HG03060 (cell line): ENCODE data around the gene CARS2.
"Not testable (repeated sequence)": the region's sequence is repeated elsewhere in the genome, so short reads cannot be mapped to it uniquely, and the experiment has no call there.

Experiments
- ATAC-seq: cut with Tn5 transposase; IDR thresholded peaks from one replicate; pipeline ENCODE4 v1.9.1; 2021; ENCODE audit warnings: low read depth, moderate number of reproducible peaks; ENCODE audit not compliant: unreplicated experiment

The CARS2 gene

DNA sequence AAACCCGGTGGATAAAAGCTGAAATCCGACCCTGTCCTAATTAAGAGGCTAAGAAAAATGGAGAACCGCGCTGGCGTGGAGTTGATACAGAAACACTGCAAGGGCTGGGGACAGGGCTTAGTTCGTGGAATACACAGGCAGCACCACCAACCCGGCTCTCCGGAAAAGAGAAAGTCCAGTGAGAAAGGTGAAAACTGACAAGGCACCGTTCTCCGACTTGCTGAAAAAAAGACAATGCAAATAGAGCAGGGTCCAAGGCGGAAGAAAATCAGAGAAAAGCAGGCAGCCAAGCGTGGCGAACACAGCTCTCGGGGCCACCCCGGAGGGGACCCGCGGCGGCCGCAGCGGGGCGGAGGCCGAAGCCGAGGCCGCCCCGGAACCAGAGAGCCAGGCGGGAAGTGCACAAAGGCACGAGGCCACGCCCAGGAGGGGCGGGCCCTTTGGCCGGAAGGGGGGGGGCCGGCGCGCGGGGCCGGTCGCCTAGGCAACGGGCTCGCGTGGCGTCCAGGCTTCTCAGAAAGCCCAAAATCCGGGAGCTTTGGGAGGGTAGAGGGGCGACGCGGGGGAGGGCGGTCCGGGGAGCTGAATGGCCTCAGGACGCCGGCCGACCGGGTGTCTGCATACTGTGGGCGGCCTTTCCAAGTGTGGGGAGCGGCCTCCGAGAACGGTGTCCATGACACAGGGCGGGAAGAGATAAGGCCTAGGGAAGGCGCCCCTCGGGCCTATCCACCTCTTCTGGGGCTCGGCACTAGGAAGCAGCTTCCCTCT lies 6.3 kb upstream of the CARS2 start:
- no peak for ATAC-seq

DNA sequence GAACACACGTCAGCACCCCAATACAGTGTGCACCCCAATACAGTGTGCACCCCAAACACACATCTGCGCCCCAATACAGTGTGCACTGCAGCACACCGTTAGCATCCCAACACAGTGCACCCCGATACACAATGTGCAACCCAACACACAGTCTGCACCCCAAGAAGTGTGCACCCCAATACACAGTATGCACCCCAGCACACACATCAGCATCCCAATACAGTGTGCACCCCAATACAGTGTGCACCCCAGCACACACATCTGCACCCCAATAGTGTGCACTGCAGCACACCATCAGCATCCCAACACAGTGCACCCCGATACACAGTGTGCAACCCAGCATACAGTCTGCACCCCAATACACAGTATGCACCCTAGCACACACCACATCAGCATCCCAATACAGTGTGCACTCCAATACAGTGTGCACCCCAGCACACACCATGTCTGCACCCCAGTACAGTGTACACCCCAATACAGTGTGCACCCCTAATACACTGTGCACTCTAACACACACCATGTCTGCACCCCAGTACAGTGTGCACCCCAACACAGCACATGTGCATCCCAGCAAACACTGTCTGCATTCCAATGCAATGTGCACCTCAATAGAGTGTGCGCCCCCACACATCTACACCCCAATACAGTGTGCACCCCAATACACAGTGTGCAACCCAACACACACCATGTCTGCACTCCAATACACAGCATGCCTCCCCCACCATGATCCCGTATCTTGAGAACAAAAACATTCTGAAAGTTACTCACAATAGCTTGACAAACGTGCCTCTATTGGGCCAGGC lies 855 bp upstream of the CARS2 start:
- ATAC-seq, result no peak

- no peak for ATAC-seq
Measured at GRCh38 chr13:110705356-110705825, 525 bp downstream of the CARS2 start.

DNA sequence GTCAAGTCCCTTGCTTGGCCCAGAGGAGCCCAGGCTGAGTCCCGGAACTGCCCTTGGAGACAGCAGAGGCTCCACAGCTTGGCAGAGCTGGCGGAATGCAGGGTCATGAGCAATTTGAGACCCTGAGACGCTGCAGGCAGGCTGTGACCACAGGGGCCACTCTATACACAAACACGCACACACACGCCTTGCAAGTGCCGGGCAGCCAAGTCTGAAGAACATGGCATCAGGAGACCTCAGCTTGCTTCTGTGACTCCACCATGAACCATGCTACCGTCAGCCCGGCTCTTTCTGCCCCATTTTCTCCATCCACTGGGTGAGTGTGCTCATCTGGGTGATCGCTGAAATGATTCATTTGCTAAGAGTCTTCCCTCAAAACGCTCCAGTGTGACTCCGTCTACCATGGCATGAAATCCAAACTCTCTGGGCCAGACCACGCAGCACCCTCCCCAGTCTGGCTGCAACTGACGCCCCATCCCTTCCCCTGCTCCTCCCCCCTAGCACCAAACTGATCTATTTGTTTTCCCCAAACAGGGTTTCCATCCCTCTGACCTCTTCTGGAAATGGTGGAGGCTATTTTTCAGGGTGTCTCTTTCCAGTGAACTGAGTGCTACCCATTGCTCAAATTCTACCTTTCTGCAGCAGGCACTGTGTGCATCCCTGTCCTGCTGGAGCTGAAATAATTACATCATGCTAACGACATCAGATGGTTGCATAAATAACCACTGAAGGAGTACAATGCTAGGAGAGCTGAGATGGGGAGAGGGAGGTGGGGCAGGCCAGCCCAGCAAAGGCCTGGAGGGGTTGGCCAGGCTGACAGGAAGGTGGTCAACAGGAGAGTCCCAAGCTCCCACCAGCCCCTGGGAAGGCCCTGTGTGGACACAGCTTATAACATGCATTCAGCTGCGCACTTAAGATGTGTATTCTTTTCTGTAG lies 3.1 kb downstream of the CARS2 start:
- no peak for ATAC-seq

GRCh38 chr13:110702089-110702488 lies 3.8 kb downstream of the CARS2 start:
- ATAC-seq, result no peak

DNA sequence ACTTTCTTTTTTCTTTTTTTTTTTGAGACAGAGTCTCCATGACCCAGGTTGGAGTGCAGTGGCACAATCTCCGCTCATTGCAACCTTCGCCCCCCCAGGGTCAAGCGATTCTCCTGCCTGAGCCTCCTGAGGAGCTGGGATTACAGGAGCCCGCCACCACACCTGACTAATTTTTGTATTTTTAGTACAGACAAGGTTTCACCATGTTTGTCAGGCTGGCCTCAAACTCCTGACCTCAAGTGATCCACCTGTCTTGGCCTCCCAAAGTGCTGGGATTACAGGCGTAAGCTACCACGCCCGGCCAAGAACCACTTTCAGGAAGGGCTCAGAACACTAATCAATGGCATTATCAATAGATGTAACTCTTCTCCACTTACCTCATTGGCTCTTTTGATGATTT lies 4.9 kb downstream of the CARS2 start:
- ATAC-seq, result not testable (repeated sequence)

DNA sequence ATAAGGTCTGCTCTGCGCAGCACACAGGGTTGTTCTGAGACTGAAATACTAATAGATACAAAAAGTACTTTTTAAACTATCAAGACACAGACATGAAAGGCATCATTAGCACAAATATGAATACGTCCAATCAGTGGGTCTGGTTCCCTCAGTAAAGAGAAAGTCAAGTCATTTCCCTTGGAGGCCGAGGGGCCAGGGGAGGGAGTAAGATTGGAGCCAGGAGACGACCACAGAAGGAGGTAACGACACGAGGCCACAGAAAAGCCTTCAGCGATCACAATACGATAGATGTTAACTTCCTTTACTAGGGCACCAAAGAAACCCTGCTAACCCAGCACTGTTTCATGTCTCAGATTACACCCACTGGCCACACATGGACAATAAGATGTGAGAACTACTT lies 5.3 kb downstream of the CARS2 start:
- no peak for ATAC-seq

DNA sequence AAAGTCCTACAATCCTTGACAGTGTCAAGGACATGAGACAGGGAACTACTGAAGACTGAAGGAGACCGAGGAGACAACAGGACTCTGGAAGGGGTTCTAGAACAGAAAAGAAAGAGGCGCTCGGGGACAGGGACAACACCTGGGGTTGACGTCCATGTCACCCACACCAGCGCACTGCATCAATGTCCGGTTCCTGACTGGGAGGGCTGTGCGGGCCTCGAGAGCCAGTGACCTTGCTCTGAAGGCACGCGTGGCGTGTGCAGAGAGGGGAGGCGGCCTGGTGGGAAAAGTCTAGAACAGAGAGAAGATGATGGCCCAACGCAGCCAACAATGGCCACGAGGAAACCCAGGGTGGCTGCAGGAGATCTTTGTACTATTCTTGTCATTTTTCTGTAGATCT lies 5.7 kb downstream of the CARS2 start:
- no peak for ATAC-seq

- no peak for ATAC-seq
Measured at GRCh38 chr13:110699148-110700145, 6.5 kb downstream of the CARS2 start.

GRCh38 chr13:110698689-110699088 lies 7.2 kb downstream of the CARS2 start:
- no peak for ATAC-seq

- ATAC-seq, result no peak
Measured at GRCh38 chr13:110697842-110698241, 8.1 kb downstream of the CARS2 start.

GRCh38 chr13:110696776-110697175 lies 9.1 kb downstream of the CARS2 start:
- ATAC-seq, result no peak

DNA sequence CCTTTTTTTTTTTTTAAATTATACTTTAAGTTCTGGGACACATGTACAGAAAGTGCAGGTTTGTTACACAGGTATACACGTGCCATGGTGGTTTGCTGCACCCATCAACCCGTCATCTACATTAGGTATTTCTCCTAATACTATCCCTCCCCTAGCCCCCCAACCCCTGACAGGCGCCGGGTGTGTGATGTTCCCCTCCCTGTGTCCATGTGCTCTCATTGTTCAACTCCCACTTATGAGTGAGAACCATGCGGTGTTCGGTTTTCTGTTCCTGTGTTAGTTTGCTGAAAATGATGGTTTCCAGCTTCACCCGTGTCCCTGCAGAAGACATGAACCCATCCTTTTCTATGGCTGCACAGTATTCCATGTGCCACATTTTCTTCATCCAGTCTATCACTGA lies 10.1 kb downstream of the CARS2 start:
- not testable (repeated sequence) for ATAC-seq

DNA sequence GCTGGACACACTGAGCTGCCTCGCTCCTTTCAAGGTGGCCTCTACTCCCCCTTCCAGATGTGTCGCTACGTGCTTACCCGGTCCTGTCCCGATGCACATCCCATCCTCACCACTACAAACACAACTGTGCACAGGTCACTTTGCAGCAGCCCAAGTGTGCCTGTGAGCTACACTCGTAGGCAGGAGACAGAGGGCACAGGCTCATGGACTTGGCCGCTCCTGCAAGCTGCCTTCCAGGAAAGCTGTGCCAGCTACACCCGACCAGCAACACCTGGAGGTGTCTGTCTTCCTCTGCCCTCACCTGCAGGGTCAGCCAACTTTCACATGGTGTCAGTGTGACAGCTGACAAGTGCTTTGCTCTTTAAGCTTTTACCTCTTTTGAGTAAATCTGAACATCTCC lies 15.4 kb downstream of the CARS2 start:
- ATAC-seq, result no peak

DNA sequence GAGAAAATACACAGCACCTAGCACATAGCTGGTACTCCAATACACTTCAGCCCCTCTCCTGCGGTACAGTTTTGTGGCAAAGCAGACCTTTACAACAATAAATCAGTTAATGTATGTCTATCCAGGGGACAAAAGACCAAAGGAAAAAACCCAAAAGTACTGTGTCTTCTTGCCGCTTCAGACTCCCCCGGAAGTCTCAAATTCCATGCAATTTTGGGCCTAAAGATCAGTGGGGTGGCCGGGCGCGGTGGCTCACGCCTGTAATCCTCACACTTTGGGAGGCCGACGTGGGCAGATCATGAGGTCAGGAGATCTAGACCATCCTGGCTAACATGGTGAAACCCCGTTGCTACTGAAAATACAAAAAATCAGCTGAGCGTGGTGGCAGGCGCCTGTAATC lies 16.2 kb downstream of the CARS2 start:
- ATAC-seq, result no peak

DNA sequence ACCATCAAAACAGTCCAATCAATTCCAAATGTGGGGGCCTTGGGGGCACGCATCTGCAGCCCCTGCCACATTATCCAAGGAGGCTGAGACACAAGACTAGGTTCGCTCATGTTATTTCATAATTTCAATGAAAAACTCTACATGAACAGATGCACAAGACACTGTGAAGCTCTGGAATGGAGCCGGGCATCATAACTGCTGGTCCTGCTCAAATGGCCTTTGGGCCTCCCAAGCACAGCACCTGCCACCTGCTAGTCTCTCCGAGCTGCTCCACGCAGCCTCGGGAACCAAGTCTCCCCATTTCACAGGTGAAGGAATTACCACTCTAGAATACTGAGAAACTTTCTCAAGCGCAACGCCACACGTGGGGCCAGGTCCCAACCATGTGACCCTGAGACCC lies 16.9 kb downstream of the CARS2 start:
- no peak for ATAC-seq

- no peak for ATAC-seq
Measured at GRCh38 chr13:110687736-110688135, 18.2 kb downstream of the CARS2 start.

DNA sequence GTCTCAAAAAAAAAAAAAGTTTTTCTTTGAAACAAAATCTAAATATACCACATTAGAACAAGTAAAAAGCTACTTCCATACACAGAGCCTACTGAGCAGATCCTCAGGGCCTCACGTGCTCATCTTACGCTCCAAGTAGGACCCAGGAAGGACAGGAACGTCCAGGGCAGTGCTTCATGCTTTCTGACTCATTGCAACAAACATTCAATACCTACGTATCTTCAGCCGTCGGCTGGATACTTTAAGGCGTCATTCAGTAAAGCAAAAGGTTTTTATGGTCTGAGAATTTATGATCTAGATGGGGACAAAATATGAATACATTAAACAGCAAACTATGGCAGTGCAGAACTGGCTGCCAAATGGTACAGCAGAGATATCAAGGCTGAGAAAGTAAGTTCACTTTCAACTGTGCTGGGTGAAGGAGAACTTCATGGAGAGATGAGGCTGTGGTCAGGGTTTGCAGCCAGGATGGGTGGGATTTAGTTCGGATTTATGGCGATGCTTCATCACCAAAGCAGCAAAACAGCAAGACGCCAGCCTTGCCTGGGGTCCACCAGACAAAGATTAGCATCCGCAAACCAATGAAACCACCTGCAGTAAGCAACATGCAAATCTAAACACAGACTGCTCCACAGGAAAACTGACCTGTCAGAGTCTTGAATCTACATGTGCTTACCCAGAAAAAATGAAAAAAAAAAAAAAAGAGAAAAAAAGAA lies 20.5 kb downstream of the CARS2 start:
- no peak for ATAC-seq
